SK-N-SH (cell line): ENCODE data around the gene MEF2D. TPM values are rescaled to one million over a fixed set of nuclear protein-coding genes. Genes with fewer than 3 reads are reported as not detected.

ENCODE experiments used
- CTCF ChIA-PET: fragments of 300-600, 350-600 bp; formaldehyde crosslinking; extraction: SDS; loops from one replicate; lab custom pipeline; 2021; lab: Yijun Ruan, JAX
- POLR2A ChIA-PET: fragments of 350-600 bp; sonication (Branson Sonifier 250); formaldehyde crosslinking; extraction: SDS; loops from one replicate; lab custom pipeline; 2020; ENCODE audit warnings: antibody characterized with exemption, inconsistent platforms; lab: Yijun Ruan, JAX
- DNase-seq: peaks from one replicate; pipeline ENCODE4 v3.0.0; 2012
- H2AFZ ChIP-seq: fragments of 200-600 bp; sonication (generic); 2 replicates; pipeline ENCODE4 v1.8.1; 2016; ENCODE audit warnings: antibody characterized with exemption, mild to moderate bottlenecking, low read depth
- H3F3A ChIP-seq: fragments of 200-600 bp; sonication (generic); replicated peaks from 2 replicates; pipeline ENCODE3; 2016; ENCODE audit warnings: antibody characterized with exemption, mild to moderate bottlenecking; ENCODE audit not compliant: insufficient read depth
- H3K27ac ChIP-seq, 2 experiments: fragments of 200-500 bp in 1 of 2; fragments of 200-600 bp in 1 of 2; sonication (Bioruptor generic) in 1 of 2; sonication (generic), shearing (Covaris generic) in 1 of 2; 2 replicates each; pipeline versions ENCODE4 v1.5.1 to v1.6.1; 2014 to 2016; ENCODE audit warnings: low read depth in 2 of 2, inconsistent platforms in 1 of 2, low read length in 1 of 2, mild to moderate bottlenecking in 1 of 2, mixed read lengths in 1 of 2
- H3K27me3 ChIP-seq: fragments of 200-600 bp; sonication (generic), shearing (Covaris generic); 2 replicates; pipeline ENCODE4 v1.6.1; 2016; ENCODE audit warnings: mixed run types; ENCODE audit not compliant: insufficient read depth
- H3K36me3 ChIP-seq, 2 experiments: fragments of 200-500 bp in 1 of 2; fragments of 200-600 bp in 1 of 2; sonication (Bioruptor generic) in 1 of 2; sonication (generic) in 1 of 2; replicated peaks in 1 of 2; 2 replicates each; pipeline versions ENCODE3 to v1.5.1; 2014 to 2016; ENCODE audit warnings: low read length in 1 of 2, mild to moderate bottlenecking in 1 of 2; ENCODE audit not compliant: insufficient read depth in 2 of 2, control insufficient read depth in 1 of 2
- H3K4me1 ChIP-seq, 2 experiments: fragments of 200-500 bp in 1 of 2; fragments of 200-600 bp in 1 of 2; sonication (Bioruptor generic) in 1 of 2; sonication (generic), shearing (Covaris generic) in 1 of 2; 2 replicates each; pipeline versions ENCODE4 v1.5.1 to v1.6.1; 2014 to 2016; ENCODE audit warnings: low read depth in 1 of 2, low read length in 1 of 2, mixed run types in 1 of 2; ENCODE audit not compliant: insufficient read depth in 2 of 2, control insufficient read depth in 1 of 2
- H3K4me2 ChIP-seq: fragments of 200-600 bp; sonication (generic), shearing (Covaris generic); 2 replicates; pipeline ENCODE4 v1.6.1; 2017; ENCODE audit warnings: mixed run types
- H3K4me3 ChIP-seq, 2 experiments: fragments of 200-500 bp in 1 of 2; fragments of 200-600 bp in 1 of 2; sonication (Bioruptor generic) in 1 of 2; sonication (generic), shearing (Covaris generic) in 1 of 2; 2 replicates each; pipeline versions ENCODE4 v1.5.1 to v1.8.1; 2014 to 2016; ENCODE audit warnings: low read depth in 2 of 2, inconsistent platforms in 1 of 2, low read length in 1 of 2, mild to moderate bottlenecking in 1 of 2, mixed read lengths in 1 of 2, moderate library complexity in 1 of 2
- H3K79me2 ChIP-seq: fragments of 200-600 bp; sonication (generic); 2 replicates; pipeline ENCODE4 v1.8.1; 2017; ENCODE audit warnings: mild to moderate bottlenecking; ENCODE audit not compliant: insufficient read depth
- H3K9ac ChIP-seq: fragments of 200-600 bp; sonication (generic); 2 replicates; pipeline ENCODE4 v1.6.1; 2017; ENCODE audit warnings: mixed run types
- H3K9me2 ChIP-seq: fragments of 200-600 bp; sonication (generic); 2 replicates; pipeline ENCODE4 v1.6.1; 2017; ENCODE audit warnings: mixed run types
- H3K9me3 ChIP-seq: fragments of 200-600 bp; sonication (generic); 2 replicates; pipeline ENCODE4 v1.6.1; 2017; ENCODE audit warnings: mixed run types, mild to moderate bottlenecking, moderate library complexity
- H4K20me1 ChIP-seq: fragments of 200-600 bp; sonication (generic); 2 replicates; pipeline ENCODE4 v1.6.1; 2017; ENCODE audit warnings: mild to moderate bottlenecking, mixed run types; ENCODE audit not compliant: insufficient read depth
- ELF1 ChIP-seq: IDR thresholded peaks from 2 replicates; pipeline ENCODE4 v1.4.0; 2012
- FOSL2 ChIP-seq: IDR thresholded peaks from 2 replicates; pipeline ENCODE4 v1.4.0; 2012; ENCODE audit warnings: low read depth, mild to moderate bottlenecking, moderate library complexity, borderline replicate concordance
- FOXM1 ChIP-seq: IDR thresholded peaks from 2 replicates; pipeline ENCODE4 v1.4.0; 2012; ENCODE audit warnings: low read depth, mild to moderate bottlenecking
- MEF2A ChIP-seq: IDR thresholded peaks from 2 replicates; pipeline ENCODE4 v1.4.0; 2012; ENCODE audit warnings: low read depth, borderline replicate concordance
- MXI1 ChIP-seq: IDR thresholded peaks from 2 replicates; pipeline ENCODE4 v1.6.1; 2012; ENCODE audit warnings: mild to moderate bottlenecking, low read depth, low read length, improper control_type of control experiment
- NRF1 ChIP-seq: IDR thresholded peaks from 2 replicates; pipeline ENCODE4 v1.6.1; 2012; ENCODE audit warnings: low read depth, mild to moderate bottlenecking, low read length
- SMC3 ChIP-seq: IDR thresholded peaks from 2 replicates; pipeline ENCODE4 v1.6.1; 2012; ENCODE audit warnings: low read depth, low read length, improper control_type of control experiment
- TAF1 ChIP-seq: IDR thresholded peaks from 2 replicates; pipeline ENCODE4 v1.6.1; 2012; ENCODE audit warnings: low read depth, mild to moderate bottlenecking, low read length, moderate library complexity, borderline replicate concordance
- WGBS: methylation state at CpG from one replicate; pipeline ENCODE4 v1.1.6; 2017; ENCODE audit warnings: low lambda C conversion rate; 5-methylcytosine and 5-hydroxymethylcytosine counted together
- polyA plus RNA-seq, 3 experiments: library from polyadenylated mRNA; depleted of rRNA; stranded (reverse); fragments of >200 nt; gene quantifications; 2 replicates each; pipeline ENCODE4 v1.2.3, GENCODE V29; 2012
- TF ChIP-seq, protein P1 (sequence below): IDR thresholded peaks from 2 replicates; pipeline ENCODE4 v1.6.1; 2012; ENCODE audit warnings: mild to moderate bottlenecking, low read depth, low read length, moderate library complexity
- TF ChIP-seq, protein P2 (sequence below): fragments of 150-350 bp; IDR thresholded peaks from 2 replicates; pipeline ENCODE4 v1.6.1; 2017; ENCODE audit warnings: antibody characterized with exemption, low read length, low read depth, borderline replicate concordance
- TF ChIP-seq, protein P3 (sequence below): IDR thresholded peaks from 2 replicates; pipeline ENCODE4; 2012
- TF ChIP-seq, protein P4 (sequence below): IDR thresholded peaks from 2 replicates; pipeline ENCODE4 v1.4.0; 2012; ENCODE audit warnings: low read depth, borderline replicate concordance
- TF ChIP-seq, protein P5 (sequence below): IDR thresholded peaks from 2 replicates; pipeline ENCODE4 v1.4.0; 2012; ENCODE audit warnings: low read depth, borderline replicate concordance

The MEF2D gene
- polyA plus RNA-seq, 1 of the 3 experiments (the other 2 are of a cell fraction), result 14.3 TPM

DNA sequence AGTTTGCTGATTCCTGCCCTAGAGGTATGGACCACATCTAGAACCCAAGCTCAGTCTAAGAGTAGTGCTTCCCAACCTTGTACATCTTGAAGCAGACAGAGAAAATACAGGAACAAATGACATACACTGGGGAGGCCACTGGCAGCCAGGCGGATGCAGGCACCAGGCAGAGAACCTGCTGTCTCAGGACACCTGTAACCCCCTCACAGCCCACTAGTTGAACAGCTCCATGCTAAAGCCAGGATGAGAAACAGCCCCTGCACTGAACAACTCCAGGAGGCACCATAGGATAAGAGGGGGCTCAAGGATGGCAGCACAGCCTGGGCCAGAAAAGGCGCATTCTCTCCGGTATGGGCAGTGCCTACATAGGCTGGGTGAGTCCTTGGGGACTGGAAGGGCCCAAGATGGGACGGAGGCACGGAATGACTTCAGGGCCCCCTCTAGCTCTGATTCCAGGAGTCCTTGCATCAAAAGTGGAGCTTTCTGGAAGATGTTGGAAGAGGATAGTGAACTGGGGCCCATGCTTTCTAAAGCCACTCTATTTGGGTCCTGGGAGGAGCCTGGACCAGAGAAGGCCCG is 16.0 kb downstream of the MEF2D start (continued):
- TF ChIP-seq, protein P1, sequence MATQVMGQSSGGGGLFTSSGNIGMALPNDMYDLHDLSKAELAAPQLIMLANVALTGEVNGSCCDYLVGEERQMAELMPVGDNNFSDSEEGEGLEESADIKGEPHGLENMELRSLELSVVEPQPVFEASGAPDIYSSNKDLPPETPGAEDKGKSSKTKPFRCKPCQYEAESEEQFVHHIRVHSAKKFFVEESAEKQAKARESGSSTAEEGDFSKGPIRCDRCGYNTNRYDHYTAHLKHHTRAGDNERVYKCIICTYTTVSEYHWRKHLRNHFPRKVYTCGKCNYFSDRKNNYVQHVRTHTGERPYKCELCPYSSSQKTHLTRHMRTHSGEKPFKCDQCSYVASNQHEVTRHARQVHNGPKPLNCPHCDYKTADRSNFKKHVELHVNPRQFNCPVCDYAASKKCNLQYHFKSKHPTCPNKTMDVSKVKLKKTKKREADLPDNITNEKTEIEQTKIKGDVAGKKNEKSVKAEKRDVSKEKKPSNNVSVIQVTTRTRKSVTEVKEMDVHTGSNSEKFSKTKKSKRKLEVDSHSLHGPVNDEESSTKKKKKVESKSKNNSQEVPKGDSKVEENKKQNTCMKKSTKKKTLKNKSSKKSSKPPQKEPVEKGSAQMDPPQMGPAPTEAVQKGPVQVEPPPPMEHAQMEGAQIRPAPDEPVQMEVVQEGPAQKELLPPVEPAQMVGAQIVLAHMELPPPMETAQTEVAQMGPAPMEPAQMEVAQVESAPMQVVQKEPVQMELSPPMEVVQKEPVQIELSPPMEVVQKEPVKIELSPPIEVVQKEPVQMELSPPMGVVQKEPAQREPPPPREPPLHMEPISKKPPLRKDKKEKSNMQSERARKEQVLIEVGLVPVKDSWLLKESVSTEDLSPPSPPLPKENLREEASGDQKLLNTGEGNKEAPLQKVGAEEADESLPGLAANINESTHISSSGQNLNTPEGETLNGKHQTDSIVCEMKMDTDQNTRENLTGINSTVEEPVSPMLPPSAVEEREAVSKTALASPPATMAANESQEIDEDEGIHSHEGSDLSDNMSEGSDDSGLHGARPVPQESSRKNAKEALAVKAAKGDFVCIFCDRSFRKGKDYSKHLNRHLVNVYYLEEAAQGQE, result no peak
- no peak for TF ChIP-seq ELF1
- no peak for TF ChIP-seq FOSL2
- no peak for TF ChIP-seq TAF1
- TF ChIP-seq, protein P2, sequence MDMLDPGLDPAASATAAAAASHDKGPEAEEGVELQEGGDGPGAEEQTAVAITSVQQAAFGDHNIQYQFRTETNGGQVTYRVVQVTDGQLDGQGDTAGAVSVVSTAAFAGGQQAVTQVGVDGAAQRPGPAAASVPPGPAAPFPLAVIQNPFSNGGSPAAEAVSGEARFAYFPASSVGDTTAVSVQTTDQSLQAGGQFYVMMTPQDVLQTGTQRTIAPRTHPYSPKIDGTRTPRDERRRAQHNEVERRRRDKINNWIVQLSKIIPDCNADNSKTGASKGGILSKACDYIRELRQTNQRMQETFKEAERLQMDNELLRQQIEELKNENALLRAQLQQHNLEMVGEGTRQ, result no peak
- no peak for TF ChIP-seq NRF1

DNA sequence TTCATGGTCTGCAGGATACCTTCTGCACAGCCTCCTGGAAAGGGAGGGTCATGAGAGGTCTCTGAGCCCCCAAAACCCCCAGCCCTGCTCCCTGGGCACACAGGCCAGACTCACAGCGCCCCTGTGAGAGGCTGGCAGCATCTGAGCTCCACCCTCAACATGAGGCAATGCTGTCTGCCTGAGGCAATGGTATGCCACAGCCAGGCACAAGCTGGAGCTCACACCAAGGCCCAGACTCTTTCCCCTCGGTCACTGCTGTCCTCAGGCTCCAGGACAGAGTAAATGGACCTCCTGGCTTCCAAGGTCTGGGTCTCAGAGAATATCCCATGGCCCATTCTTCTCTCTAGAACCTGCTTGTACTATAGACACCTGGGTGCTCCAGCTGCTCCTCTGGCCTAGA is 17.2 kb downstream of the MEF2D start:
- H3K9me3 ChIP-seq, result no peaks in the 10 kb centered on the region
- H3K4me2 ChIP-seq, result no peak overlapping the region
- WGBS, result 100% methylated on average over 1 of the region's 2 CpGs
- POLR2A ChIA-PET, result no interaction called here
- no peak overlapping the region for H3K9ac ChIP-seq
- no peaks in the 10 kb centered on the region for H3K27me3 ChIP-seq
- H3K36me3 ChIP-seq, result peaks cover 18 to 47% of the 10 kb centered on the region in 2 experiments
- H3K4me3 ChIP-seq, result no peak overlapping the region
- H3K79me2 ChIP-seq, result peaks cover 71% of the 10 kb centered on the region
- no peak for TF ChIP-seq SMC3
- TF ChIP-seq, protein P3, sequence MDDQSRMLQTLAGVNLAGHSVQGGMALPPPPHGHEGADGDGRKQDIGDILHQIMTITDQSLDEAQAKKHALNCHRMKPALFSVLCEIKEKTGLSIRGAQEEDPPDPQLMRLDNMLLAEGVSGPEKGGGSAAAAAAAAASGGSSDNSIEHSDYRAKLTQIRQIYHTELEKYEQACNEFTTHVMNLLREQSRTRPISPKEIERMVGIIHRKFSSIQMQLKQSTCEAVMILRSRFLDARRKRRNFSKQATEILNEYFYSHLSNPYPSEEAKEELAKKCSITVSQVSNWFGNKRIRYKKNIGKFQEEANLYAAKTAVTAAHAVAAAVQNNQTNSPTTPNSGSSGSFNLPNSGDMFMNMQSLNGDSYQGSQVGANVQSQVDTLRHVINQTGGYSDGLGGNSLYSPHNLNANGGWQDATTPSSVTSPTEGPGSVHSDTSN, result no peak
- TF ChIP-seq, protein P4, sequence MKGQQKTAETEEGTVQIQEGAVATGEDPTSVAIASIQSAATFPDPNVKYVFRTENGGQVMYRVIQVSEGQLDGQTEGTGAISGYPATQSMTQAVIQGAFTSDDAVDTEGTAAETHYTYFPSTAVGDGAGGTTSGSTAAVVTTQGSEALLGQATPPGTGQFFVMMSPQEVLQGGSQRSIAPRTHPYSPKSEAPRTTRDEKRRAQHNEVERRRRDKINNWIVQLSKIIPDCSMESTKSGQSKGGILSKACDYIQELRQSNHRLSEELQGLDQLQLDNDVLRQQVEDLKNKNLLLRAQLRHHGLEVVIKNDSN, result no peak
- no peak for TF ChIP-seq MXI1
- TF ChIP-seq, protein P5, sequence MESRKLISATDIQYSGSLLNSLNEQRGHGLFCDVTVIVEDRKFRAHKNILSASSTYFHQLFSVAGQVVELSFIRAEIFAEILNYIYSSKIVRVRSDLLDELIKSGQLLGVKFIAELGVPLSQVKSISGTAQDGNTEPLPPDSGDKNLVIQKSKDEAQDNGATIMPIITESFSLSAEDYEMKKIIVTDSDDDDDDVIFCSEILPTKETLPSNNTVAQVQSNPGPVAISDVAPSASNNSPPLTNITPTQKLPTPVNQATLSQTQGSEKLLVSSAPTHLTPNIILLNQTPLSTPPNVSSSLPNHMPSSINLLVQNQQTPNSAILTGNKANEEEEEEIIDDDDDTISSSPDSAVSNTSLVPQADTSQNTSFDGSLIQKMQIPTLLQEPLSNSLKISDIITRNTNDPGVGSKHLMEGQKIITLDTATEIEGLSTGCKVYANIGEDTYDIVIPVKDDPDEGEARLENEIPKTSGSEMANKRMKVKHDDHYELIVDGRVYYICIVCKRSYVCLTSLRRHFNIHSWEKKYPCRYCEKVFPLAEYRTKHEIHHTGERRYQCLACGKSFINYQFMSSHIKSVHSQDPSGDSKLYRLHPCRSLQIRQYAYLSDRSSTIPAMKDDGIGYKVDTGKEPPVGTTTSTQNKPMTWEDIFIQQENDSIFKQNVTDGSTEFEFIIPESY, result no peak
- TF ChIP-seq MEF2A, result no peak
- TF ChIP-seq FOXM1, result no peak
- TF ChIP-seq, all 33 proteins: peak for 0
- no peak overlapping the region for H3K27ac ChIP-seq
- peaks cover 0 to 16% of the 10 kb centered on the region in 2 experiments; a peak in 1 of 4 replicates for H3K4me1 ChIP-seq
- CTCF ChIA-PET, result interaction anchor here (0.9 to 3.9 kb wide), 5 partner anchors 8 to 125 kb away, joined by 3 to 50 read pairs (median 9); partner anchors contain the start of gene MEF2D
- DNase-seq, result no peak
- H3K9me2 ChIP-seq, result no peaks in the 10 kb centered on the region
- no peak overlapping the region for H2AFZ ChIP-seq
- no peaks in the 10 kb centered on the region for H3F3A ChIP-seq
- H4K20me1 ChIP-seq, result peaks cover 88% of the 10 kb centered on the region
